ENCODE results near the gene KCTD17. TPM values are rescaled to one million over a fixed set of nuclear protein-coding genes. Genes with fewer than 3 reads are reported as not detected.

Gene KCTD17
- total and polyA plus RNA-seq, 2 of the 4 experiments (the other 2 are of a cell fraction) = 28.3 to 37.3 TPM

- Histone ChIP-seq H4K91ac (ENCODE audit: insufficient read depth, low read depth, low read length) (no peak overlapping the region), H2AK5ac (ENCODE audit: low read depth, low read length) (no peak overlapping the region), H3K36me3 (ENCODE audit: control insufficient read depth, insufficient read depth, low read length) (no peaks in the 10 kb centered on the region), H3K4me2 (ENCODE audit: low read depth, low read length) (no peak overlapping the region), H3K56ac (ENCODE audit: extremely low read depth, insufficient read depth, low read length) (no peak overlapping the region), H3K4ac (ENCODE audit: low read depth, low read length) (no peak overlapping the region), H2AK9ac (replicated peaks; ENCODE audit: low read depth, low read length, poor library complexity) (no peak overlapping the region), H3K14ac (replicated peaks; ENCODE audit: low read depth, low read length) (no peak overlapping the region), H3K9me3 (ENCODE audit: control insufficient read depth, insufficient read depth, low read length) (no peaks in the 10 kb centered on the region), H3K9me1 (ENCODE audit: insufficient read depth, low read length) (no peaks in the 10 kb centered on the region), H2BK15ac (ENCODE audit: low read depth, low read length) (no peak overlapping the region), H3K9ac (ENCODE audit: low read depth, low read length) (no peak overlapping the region), H3K27me3 (ENCODE audit: control insufficient read depth, insufficient read depth, low read length) (peaks cover 71% of the 10 kb centered on the region), H4K8ac (ENCODE audit: low read depth in 2 of 2, low read length in 2 of 2) (no peak overlapping the region), H3K27ac (ENCODE audit: insufficient read depth, low read length) (no peak overlapping the region), H2BK20ac (ENCODE audit: low read depth, low read length) (no peak overlapping the region), H3K79me1 (ENCODE audit: low read depth in 1 of 2, low read length in 2 of 2) (no peaks in the 10 kb centered on the region), H4K5ac (ENCODE audit: low read depth, low read length) (no peak overlapping the region), H2BK5ac (ENCODE audit: low read depth, low read length, poor library complexity, severe bottlenecking) (no peak overlapping the region), H2AFZ (replicated peaks; ENCODE audit: low read length, poor library complexity) (no peak overlapping the region), H3K18ac (ENCODE audit: low read depth, low read length) (no peak overlapping the region), H3K4me1 (ENCODE audit: control insufficient read depth, insufficient read depth, low read length) (no peaks in the 10 kb centered on the region), H3K4me3 (ENCODE audit: insufficient read depth, low read depth, low read length) (no peak overlapping the region), H4K20me1 (ENCODE audit: insufficient read depth, low read length) (no peaks in the 10 kb centered on the region), H3K23ac (ENCODE audit: low read depth, low read length) (no peak overlapping the region), H2BK120ac (ENCODE audit: low read depth, low read length) (no peak overlapping the region)
- 30% methylated on average over 9 of the region's 18 CpGs; no CpG with 5 or more reads in 1 of the 2 experiments for WGBS, 2 experiments (ENCODE audit: extremely low coverage in 2 of 2, insufficient read length in 1 of 2)
- no peak for ATAC-seq (ENCODE audit: low read depth)
- intact Hi-C loops (cut with micrococcal nuclease) = no loop called here
- POLR2A ChIA-PET (ENCODE audit: unreplicated experiment) = no interaction called here
- TF ChIP-seq POLR2A (IDR thresholded peaks at IDR 0.05; ENCODE audit: low read depth, low read length) (no peak), CEBPB (IDR thresholded peaks at IDR 0.05; ENCODE audit: low read depth, low read length) (no peak), MAFK (IDR thresholded peaks at IDR 0.05; ENCODE audit: low read depth, low read length) (no peak), SMC3 (IDR thresholded peaks at IDR 0.05; ENCODE audit: low read depth, low read length) (no peak), RCOR1 (IDR thresholded peaks at IDR 0.05; ENCODE audit: insufficient replicate concordance, low read length) (no peak), RAD21 (IDR thresholded peaks at IDR 0.05; ENCODE audit: low read length) (no peak), USF2 (IDR thresholded peaks at IDR 0.05; ENCODE audit: low read depth, low read length) (no peak)
- no peak for DNase-seq
- in situ Hi-C loops (cut with MboI; ENCODE audit: low sequenced_read_pairs) = no loop called here
- no TSS peak for BruUV-seq (replicated peaks)
- CTCF ChIA-PET = no interaction called here
- dilution Hi-C loops (cut with HindIII; ENCODE audit: low sequenced_read_pairs, unreplicated experiment) = no loop called here
Measured at GRCh38 chr22:37103151-37103550, 51.6 kb downstream of the KCTD17 start.

All from IMR-90 (cell line).